ENCODE data around the gene AMZ1. TPM values are rescaled to one million over a fixed set of nuclear protein-coding genes. Genes with fewer than 3 reads are reported as not detected.
"Not testable (repeated sequence)": the region's sequence is repeated elsewhere in the genome, so short reads cannot be mapped to it uniquely, and the experiment has no call there.

Gene AMZ1
- total and polyA plus RNA-seq, 2 donors, result 0.11 to 0.22 TPM

GRCh38 chr7:2684501-2684900 lies 3.5 kb upstream of the AMZ1 start:
- no peaks in the 10 kb centered on the region for H3K4me1 ChIP-seq (ENCODE audit: insufficient read depth)
- no peak overlapping the region for H3K4me3 ChIP-seq (ENCODE audit: low read depth, low read length)
- WGBS, result 93% methylated on average over 10 of the region's 11 CpGs
- H3K27ac ChIP-seq (ENCODE audit: low read depth), result no peak overlapping the region
- DNase-seq (ENCODE audit: extremely low spot score), result no peak
- no peaks in the 10 kb centered on the region for H3K36me3 ChIP-seq (ENCODE audit: insufficient read depth)

- Histone ChIP-seq H3K36me3 (ENCODE audit: insufficient read depth) (no peaks in the 10 kb centered on the region), H3K4me3 (ENCODE audit: low read depth, low read length) (no peak overlapping the region), H3K4me1 (ENCODE audit: insufficient read depth) (no peaks in the 10 kb centered on the region), H3K27ac (ENCODE audit: low read depth) (no peak overlapping the region)
- no peak for DNase-seq (ENCODE audit: extremely low spot score)
- WGBS, result 95% methylated on average over 14 of the region's 14 CpGs
These were observed 1.9 kb upstream of the AMZ1 start for GRCh38 chr7:2686101-2686500.

GRCh38 chr7:2687338-2687869 lies 598 bp upstream of the AMZ1 start:
- DNase-seq (ENCODE audit: extremely low spot score), result no peak
- Histone ChIP-seq H3K4me3 (ENCODE audit: low read depth, low read length) (no peak overlapping the region), H3K36me3 (ENCODE audit: insufficient read depth) (no peaks in the 10 kb centered on the region), H3K4me1 (ENCODE audit: insufficient read depth) (no peaks in the 10 kb centered on the region), H3K27ac (ENCODE audit: low read depth) (no peak overlapping the region)
- 46% methylated on average over 17 of the region's 17 CpGs for WGBS

GRCh38 chr7:2688409-2689342 lies 674 bp downstream of the AMZ1 start:
- Histone ChIP-seq H3K4me3 (ENCODE audit: low read depth, low read length) (peak overlapping the region; percentile 37), H3K4me1 (ENCODE audit: insufficient read depth) (no peaks in the 10 kb centered on the region), H3K27ac (ENCODE audit: low read depth) (no peak overlapping the region), H3K36me3 (ENCODE audit: insufficient read depth) (no peaks in the 10 kb centered on the region)
- WGBS, result 13% methylated on average over 62 of the region's 62 CpGs
- DNase-seq (ENCODE audit: extremely low spot score), result no peak

GRCh38 chr7:2689343-2689847 lies 1.4 kb downstream of the AMZ1 start:
- WGBS, result 76% methylated on average over 16 of the region's 16 CpGs
- DNase-seq (ENCODE audit: extremely low spot score), result no peak
- no peaks in the 10 kb centered on the region for H3K36me3 ChIP-seq (ENCODE audit: insufficient read depth)
- H3K4me3 ChIP-seq (ENCODE audit: low read depth, low read length), result no peak overlapping the region
- H3K4me1 ChIP-seq (ENCODE audit: insufficient read depth), result no peaks in the 10 kb centered on the region
- no peak overlapping the region for H3K27ac ChIP-seq (ENCODE audit: low read depth)

GRCh38 chr7:2689951-2690705 lies 2.1 kb downstream of the AMZ1 start:
- 80% methylated on average over 23 of the region's 23 CpGs for WGBS
- no peaks in the 10 kb centered on the region for H3K4me1 ChIP-seq (ENCODE audit: insufficient read depth)
- no peak overlapping the region for H3K4me3 ChIP-seq (ENCODE audit: low read depth, low read length)
- no peak for DNase-seq (ENCODE audit: extremely low spot score)
- no peaks in the 10 kb centered on the region for H3K36me3 ChIP-seq (ENCODE audit: insufficient read depth)
- no peak overlapping the region for H3K27ac ChIP-seq (ENCODE audit: low read depth)

GRCh38 chr7:2691011-2691707 lies 3.2 kb downstream of the AMZ1 start:
- no peak overlapping the region for H3K4me3 ChIP-seq (ENCODE audit: low read depth, low read length)
- no peaks in the 10 kb centered on the region for H3K36me3 ChIP-seq (ENCODE audit: insufficient read depth)
- no peak for DNase-seq (ENCODE audit: extremely low spot score)
- 77% methylated on average over 18 of the region's 18 CpGs for WGBS
- H3K4me1 ChIP-seq (ENCODE audit: insufficient read depth), result no peaks in the 10 kb centered on the region
- no peak overlapping the region for H3K27ac ChIP-seq (ENCODE audit: low read depth)

- not testable (repeated sequence) for H3K4me1 ChIP-seq (ENCODE audit: insufficient read depth); H3K4me3 ChIP-seq (ENCODE audit: low read depth, low read length); DNase-seq (ENCODE audit: extremely low spot score); H3K27ac ChIP-seq (ENCODE audit: low read depth); H3K36me3 ChIP-seq (ENCODE audit: insufficient read depth)
- WGBS, result 92% methylated on average over 23 of the region's 23 CpGs
These were observed 4.0 kb downstream of the AMZ1 start for GRCh38 chr7:2691932-2692439.

- DNase-seq (ENCODE audit: extremely low spot score), result no peak
- no peak overlapping the region for H3K27ac ChIP-seq (ENCODE audit: low read depth)
- H3K4me3 ChIP-seq (ENCODE audit: low read depth, low read length), result no peak overlapping the region
- no peaks in the 10 kb centered on the region for H3K36me3 ChIP-seq (ENCODE audit: insufficient read depth)
- no peaks in the 10 kb centered on the region for H3K4me1 ChIP-seq (ENCODE audit: insufficient read depth)
- 86% methylated on average over 14 of the region's 14 CpGs for WGBS
These were observed 4.5 kb downstream of the AMZ1 start for GRCh38 chr7:2692543-2692942.

- H3K4me1 ChIP-seq (ENCODE audit: insufficient read depth); H3K27ac ChIP-seq (ENCODE audit: low read depth); H3K4me3 ChIP-seq (ENCODE audit: low read depth, low read length); H3K36me3 ChIP-seq (ENCODE audit: insufficient read depth); DNase-seq (ENCODE audit: extremely low spot score): not testable (repeated sequence)
- WGBS, result 90% methylated on average over 19 of the region's 19 CpGs
These were observed 5.6 kb downstream of the AMZ1 start for GRCh38 chr7:2693420-2694121.

GRCh38 chr7:2694122-2694436 lies 6.1 kb downstream of the AMZ1 start:
- DNase-seq (ENCODE audit: extremely low spot score); H3K4me1 ChIP-seq (ENCODE audit: insufficient read depth); H3K4me3 ChIP-seq (ENCODE audit: low read depth, low read length); H3K27ac ChIP-seq (ENCODE audit: low read depth); H3K36me3 ChIP-seq (ENCODE audit: insufficient read depth): not testable (repeated sequence)
- WGBS, result 74% methylated on average over 8 of the region's 8 CpGs

- DNase-seq (ENCODE audit: extremely low spot score), result no peak
- 60% methylated on average over 18 of the region's 18 CpGs for WGBS
- Histone ChIP-seq H3K36me3 (ENCODE audit: insufficient read depth) (no peaks in the 10 kb centered on the region), H3K27ac (ENCODE audit: low read depth) (no peak overlapping the region), H3K4me1 (ENCODE audit: insufficient read depth) (no peaks in the 10 kb centered on the region), H3K4me3 (ENCODE audit: low read depth, low read length) (no peak overlapping the region)
These were observed 10.7 kb downstream of the AMZ1 start for GRCh38 chr7:2698581-2699288.
